A673 (cell line): ENCODE data around the gene FAM184B.

ENCODE experiments used
- CTCF ChIP-seq: fragments of 300-800, 200-600 bp; sonication (generic); conservative IDR thresholded peaks from 2 replicates; pipeline ENCODE4 v1.5.1; 2017; ENCODE audit warnings: low read depth, mild to moderate bottlenecking, antibody characterized with exemption, low read length, moderate library complexity, mixed read lengths
- EZH2 ChIP-seq: fragments of 200-600 bp; sonication (generic); IDR thresholded peaks from 2 replicates; pipeline ENCODE4 v1.6.1; 2017; ENCODE audit warnings: borderline replicate concordance, low read depth, mild to moderate bottlenecking, mixed read lengths, antibody characterized with exemption, low read length; ENCODE audit not compliant: poor library complexity, severe bottlenecking

- TF ChIP-seq EZH2 (no peak), CTCF (no peak)
Measured at GRCh38 chr4:17647927-17648326, 133.5 kb downstream of the FAM184B start.
